Activated CD4-positive, alpha-beta memory T cell treated with anti-CD3 and anti-CD28 coated beads, Interleukin-2, amount 10 ng/mL, durations not matched to agents 7 days and 5 days (primary cell): Measurements from ENCODE around the gene COPE. TPM values are rescaled to one million over a fixed set of nuclear protein-coding genes. Genes with fewer than 3 reads are reported as not detected.
A peak's percentile ranks its signal among the peaks of the same experiment; 100 is the strongest.

Experiments used
- CTCF ChIA-PET: fragments of 350-600 bp; sonication (Branson Sonifier 250); formaldehyde crosslinking; loops from one replicate; lab custom pipeline; 2021; ENCODE audit warnings: antibody characterized with exemption, inconsistent platforms; lab: Charles Lee
- POLR2A ChIA-PET: fragments of 350-600 bp; sonication (Branson Sonifier 250); formaldehyde crosslinking; loops from one replicate; lab custom pipeline; 2021; ENCODE audit warnings: antibody characterized with exemption; lab: Charles Lee
- DNase-seq: peaks from one replicate; pipeline ENCODE4 v3.0.0-alpha.2; 2020
- H3K27ac Mint-ChIP-seq: one replicate; pipeline ENCODE4 v1.8.0; 2021; ENCODE audit warnings: mild to moderate bottlenecking, mixed read lengths
- H3K27me3 Mint-ChIP-seq: one replicate; pipeline ENCODE4 v1.8.0; 2021; ENCODE audit warnings: mixed read lengths
- H3K36me3 Mint-ChIP-seq: one replicate; pipeline ENCODE4 v1.8.0; 2021; ENCODE audit warnings: low read depth, mixed read lengths
- H3K4me1 Mint-ChIP-seq: one replicate; pipeline ENCODE4 v1.8.0; 2021; ENCODE audit warnings: mixed read lengths
- H3K4me3 Mint-ChIP-seq: one replicate; pipeline ENCODE4 v1.8.0; 2021; ENCODE audit warnings: mild to moderate bottlenecking, mixed read lengths
- H3K9me3 Mint-ChIP-seq: one replicate; pipeline ENCODE4 v1.8.0; 2021; ENCODE audit warnings: mixed read lengths
- total RNA-seq, 2 experiments: library from RNA; stranded (reverse); gene quantifications; one replicate each; pipeline ENCODE4 v1.2.3, GENCODE V29; 2021

Gene COPE
- total RNA-seq, 2 experiments from 2014 or later, result 274 to 278 TPM

GRCh38 chr19:18899624-18900560 is 19.3 kb downstream of the COPE start:
- ChIA-PET POLR2A (interaction anchor here (1.1 kb wide), 1 partner anchor 20 kb away, joined by 3 read pairs; the partner anchor contains the start of genes COPE and DDX49), CTCF (no interaction called here)
- Mint-ChIP-seq H3K36me3 (no peaks in the 10 kb centered on the region), H3K9me3 (no peaks in the 10 kb centered on the region), H3K4me1 (peaks cover 4% of the 10 kb centered on the region), H3K4me3 (no peak overlapping the region), H3K27ac (no peak overlapping the region), H3K27me3 (peaks cover 18% of the 10 kb centered on the region)
- no peak for DNase-seq

DNA sequence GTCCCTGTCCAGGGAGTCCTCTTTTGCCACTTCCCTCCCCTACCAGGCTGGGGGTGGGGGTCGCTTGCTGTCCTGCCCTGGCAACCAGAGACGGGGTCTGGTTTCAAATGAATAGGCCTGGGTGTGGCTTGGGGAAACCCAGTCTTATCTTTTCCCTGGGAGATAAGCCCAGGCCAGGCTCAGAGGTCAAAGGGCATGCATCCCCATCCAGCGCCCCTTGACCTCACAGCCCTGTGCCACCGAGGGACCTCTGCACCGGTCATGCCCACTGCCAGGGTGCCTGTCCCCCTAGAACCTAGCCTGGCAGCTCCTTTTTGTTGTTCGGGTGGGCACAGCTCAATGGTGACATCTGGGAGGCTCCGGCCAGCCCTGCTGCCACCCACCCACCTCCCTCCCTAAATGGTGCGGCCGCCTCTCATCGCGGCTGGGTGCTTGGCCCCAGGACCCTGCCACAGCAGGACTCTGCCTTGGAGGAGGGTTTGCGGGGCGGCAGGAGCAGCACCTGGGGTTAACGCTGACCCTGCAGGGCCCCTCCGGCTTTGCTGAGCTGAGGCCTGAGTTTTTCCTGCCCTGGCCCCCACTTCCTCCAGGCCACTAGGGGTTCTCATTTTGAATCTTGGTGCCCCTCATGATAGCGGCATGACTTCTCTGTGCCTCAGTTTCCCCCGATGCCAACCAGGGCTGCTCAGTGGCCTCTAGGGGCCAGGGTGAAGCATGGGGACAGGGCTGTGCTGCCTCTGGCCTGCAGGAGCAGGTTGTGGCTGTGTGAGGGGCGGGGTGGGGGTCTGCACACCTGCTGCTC is 20.4 kb downstream of the COPE start:
- CTCF ChIA-PET, result no interaction called here
- H3K27ac Mint-ChIP-seq, result no peak overlapping the region
- H3K4me3 Mint-ChIP-seq, result no peak overlapping the region
- H3K9me3 Mint-ChIP-seq, result no peaks in the 10 kb centered on the region
- H3K4me1 Mint-ChIP-seq, result peaks cover 4% of the 10 kb centered on the region
- no peaks in the 10 kb centered on the region for H3K36me3 Mint-ChIP-seq
- no peak for DNase-seq
- peaks cover 24% of the 10 kb centered on the region for H3K27me3 Mint-ChIP-seq
- POLR2A ChIA-PET, result no interaction called here

- DNase-seq, result no peak
- Mint-ChIP-seq H3K27me3 (peaks cover 29% of the 10 kb centered on the region), H3K27ac (no peak overlapping the region), H3K36me3 (no peaks in the 10 kb centered on the region), H3K9me3 (no peaks in the 10 kb centered on the region), H3K4me1 (peaks cover 4% of the 10 kb centered on the region), H3K4me3 (no peak overlapping the region)
- ChIA-PET POLR2A (no interaction called here), CTCF (interaction anchor here (0.5 kb wide), 1 partner anchor 39 kb away, joined by 5 read pairs; no protein-coding TSS in a partner anchor)
Measured at GRCh38 chr19:18898081-18898606, 21.0 kb downstream of the COPE start.

- Mint-ChIP-seq H3K9me3 (no peaks in the 10 kb centered on the region), H3K27ac (no peak overlapping the region), H3K36me3 (no peaks in the 10 kb centered on the region), H3K27me3 (peaks cover 30% of the 10 kb centered on the region), H3K4me1 (peaks cover 4% of the 10 kb centered on the region), H3K4me3 (no peak overlapping the region)
- POLR2A ChIA-PET, result no interaction called here
- CTCF ChIA-PET, result interaction anchor here (0.5 kb wide), 1 partner anchor 40 kb away, joined by 5 read pairs; no protein-coding TSS in a partner anchor
- no peak for DNase-seq
Measured at GRCh38 chr19:18897094-18898029, 21.8 kb downstream of the COPE start.

GRCh38 chr19:18896421-18896841 is 22.8 kb downstream of the COPE start:
- Mint-ChIP-seq H3K27ac (no peak overlapping the region), H3K36me3 (no peaks in the 10 kb centered on the region), H3K27me3 (peaks cover 30% of the 10 kb centered on the region), H3K4me3 (peak overlapping the region; percentile 21), H3K4me1 (peaks cover 4% of the 10 kb centered on the region), H3K9me3 (no peaks in the 10 kb centered on the region)
- ChIA-PET CTCF (no interaction called here), POLR2A (no interaction called here)
- DNase-seq, result no peak

- no peak for DNase-seq
- H3K4me1 Mint-ChIP-seq, result peaks cover 4% of the 10 kb centered on the region
- H3K27ac Mint-ChIP-seq, result no peak within 1 kb of the TSS
- ChIA-PET POLR2A (no interaction called here), CTCF (no interaction called here)
- H3K27me3 Mint-ChIP-seq, result peaks cover 30% of the 10 kb centered on the region
- peak within 1 kb of the TSS; percentile 21 for H3K4me3 Mint-ChIP-seq
- no peaks in the 10 kb centered on the region for H3K36me3 Mint-ChIP-seq
- H3K9me3 Mint-ChIP-seq, result no peaks in the 10 kb centered on the region
Measured at GRCh38 chr19:18895824-18896341, 23.3 kb downstream of the COPE start, which contains the start of gene CERS1. TSS of gene CERS1 (minus strand) at chr19:18896158. CDS start at chr19:18896072, 86 bp downstream.

GRCh38 chr19:18895038-18895823 is 24.0 kb downstream of the COPE start:
- ChIA-PET CTCF (no interaction called here), POLR2A (no interaction called here)

DNA sequence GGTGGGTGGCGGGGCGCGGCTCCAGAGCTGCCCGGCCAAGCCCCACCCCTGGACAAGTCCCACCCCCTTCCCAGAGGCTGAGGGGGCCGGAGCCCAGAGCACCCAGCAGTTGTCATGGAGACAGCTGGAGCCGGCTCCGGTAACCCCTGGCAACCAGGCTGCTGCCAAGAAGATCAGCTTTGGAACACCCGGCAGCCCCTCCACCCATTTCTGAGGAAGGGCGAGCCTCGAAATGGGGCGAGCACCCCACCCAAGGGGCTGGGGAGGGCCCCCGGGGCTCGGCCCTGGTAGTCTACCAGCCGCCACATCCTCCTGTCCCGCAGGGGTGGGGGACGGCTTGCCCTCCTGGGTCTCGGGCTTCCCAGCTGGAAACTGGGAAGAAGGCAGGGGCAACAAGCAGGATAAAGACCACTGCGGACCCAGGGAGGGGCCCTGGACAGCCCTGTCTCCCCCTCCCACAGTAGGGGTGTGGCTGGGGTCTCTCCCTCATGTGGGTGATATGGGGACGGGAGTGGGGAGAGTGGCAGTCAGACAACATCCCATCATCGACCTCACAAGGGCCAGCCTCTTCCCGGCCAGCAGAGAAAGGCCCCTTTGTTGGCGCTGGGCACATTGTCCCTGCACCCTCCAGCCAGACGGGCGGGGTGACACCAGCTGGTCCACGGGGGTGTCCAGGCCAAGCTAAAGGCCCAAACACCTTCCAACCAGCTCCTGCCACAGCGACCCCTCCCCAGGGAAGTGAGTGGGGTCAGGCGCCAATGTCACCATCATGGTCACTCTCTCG is 24.7 kb downstream of the COPE start:
- H3K36me3 Mint-ChIP-seq, result no peaks in the 10 kb centered on the region
- H3K9me3 Mint-ChIP-seq, result no peaks in the 10 kb centered on the region
- CTCF ChIA-PET, result no interaction called here
- H3K27ac Mint-ChIP-seq, result no peak overlapping the region
- no peak for DNase-seq
- no peak overlapping the region for H3K4me3 Mint-ChIP-seq
- POLR2A ChIA-PET, result no interaction called here
- H3K27me3 Mint-ChIP-seq, result peaks cover 37% of the 10 kb centered on the region
- H3K4me1 Mint-ChIP-seq, result peaks cover 4% of the 10 kb centered on the region

More at GRCh38 chr19:18895038-18895823, 24.0 kb downstream of the COPE start:
- Mint-ChIP-seq H3K27me3 (peaks cover 30% of the 10 kb centered on the region), H3K4me1 (peaks cover 4% of the 10 kb centered on the region), H3K4me3 (no peak overlapping the region), H3K27ac (no peak overlapping the region), H3K36me3 (no peaks in the 10 kb centered on the region), H3K9me3 (no peaks in the 10 kb centered on the region)
- no peak for DNase-seq

GRCh38 chr19:18893587-18894253 is 25.5 kb downstream of the COPE start:
- H3K4me1 Mint-ChIP-seq, result peaks cover 4% of the 10 kb centered on the region
- DNase-seq, result no peak
- no peak overlapping the region for H3K4me3 Mint-ChIP-seq
- no peaks in the 10 kb centered on the region for H3K36me3 Mint-ChIP-seq
- ChIA-PET POLR2A (no interaction called here), CTCF (no interaction called here)
- H3K9me3 Mint-ChIP-seq, result no peaks in the 10 kb centered on the region
- peaks cover 37% of the 10 kb centered on the region for H3K27me3 Mint-ChIP-seq
- H3K27ac Mint-ChIP-seq, result no peak overlapping the region

DNA sequence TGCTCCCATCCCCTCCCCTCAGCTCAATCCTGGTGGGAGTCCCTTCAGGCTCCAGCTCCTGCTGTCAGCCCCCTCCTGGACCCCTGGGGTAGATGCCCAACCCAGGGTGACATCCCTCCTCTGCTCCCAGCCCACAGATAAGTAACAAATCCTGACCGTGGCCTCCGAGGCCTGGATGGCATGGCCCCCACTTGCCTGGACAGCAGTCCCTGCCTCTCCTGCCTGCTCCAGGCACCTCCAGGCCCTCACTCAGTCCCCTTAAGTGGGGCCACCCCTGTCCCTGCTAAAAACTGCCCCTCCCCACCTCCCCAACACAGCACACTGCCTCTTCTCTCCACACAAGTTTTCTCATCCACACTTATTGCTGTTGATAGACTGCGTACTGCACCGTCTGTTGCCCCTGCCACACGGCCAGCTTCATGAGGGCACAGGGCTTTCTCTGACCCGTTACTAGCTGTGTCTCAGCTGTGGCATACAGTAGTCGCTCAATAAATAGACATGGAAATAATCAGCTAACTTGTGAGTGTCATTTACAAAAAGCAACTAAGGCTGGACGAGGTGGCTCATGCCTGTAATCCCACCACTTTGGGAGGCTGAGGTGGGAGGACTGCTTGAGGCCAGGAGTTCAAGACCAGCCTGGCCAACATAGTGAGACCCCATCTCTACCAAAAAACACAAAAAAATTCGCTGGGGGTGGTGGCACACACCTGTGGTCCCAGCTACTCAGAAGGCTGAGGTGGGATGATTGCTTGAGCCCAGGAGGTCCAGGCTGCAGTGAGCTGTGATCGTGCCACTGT is 29.0 kb downstream of the COPE start:
- CTCF ChIA-PET, result no interaction called here
- POLR2A ChIA-PET, result no interaction called here
- no peak for DNase-seq
- H3K27ac Mint-ChIP-seq, result no peak overlapping the region
- H3K27me3 Mint-ChIP-seq, result peaks cover 20% of the 10 kb centered on the region
- H3K4me1 Mint-ChIP-seq, result no peaks in the 10 kb centered on the region
- no peaks in the 10 kb centered on the region for H3K9me3 Mint-ChIP-seq
- H3K4me3 Mint-ChIP-seq, result no peak overlapping the region
- H3K36me3 Mint-ChIP-seq, result no peaks in the 10 kb centered on the region
